Caco-2 (cell line): ENCODE data around the gene BATF3. TPM values are rescaled to one million over a fixed set of nuclear protein-coding genes. Genes with fewer than 3 reads are reported as not detected.
"Not testable (repeated sequence)": the region's sequence is repeated elsewhere in the genome, so short reads cannot be mapped to it uniquely, and the experiment has no call there.

ENCODE experiments used
- BruUV-seq: library from RNA; stranded (reverse); fragments of 400-500 nt; replicated peaks from 2 replicates; lab custom pipeline; 2021; lab: Mats Ljungman, UMichigan
- CTCF ChIA-PET: fragments of 300-600 bp; sonication (Branson Sonifier 250); formaldehyde crosslinking; loops from one replicate; lab custom pipeline; 2022; ENCODE audit warnings: antibody characterized with exemption; lab: Charles Lee
- POLR2A ChIA-PET: fragments of 300-600 bp; sonication (Branson Sonifier 250); formaldehyde crosslinking; loops from one replicate; lab custom pipeline; 2022; ENCODE audit warnings: antibody characterized with exemption; lab: Charles Lee
- DNase-seq, 2 experiments: peaks; one replicate each; pipeline versions ENCODE4 v3.0.0 to v3.0.0-alpha.2; 2020 to 2022
- H3K27me3 ChIP-seq: replicated peaks from 2 replicates; pipeline ENCODE4 v1.6.0; 2011; ENCODE audit warnings: low read length; ENCODE audit not compliant: control insufficient read depth, insufficient read depth
- H3K36me3 ChIP-seq: 2 replicates; pipeline ENCODE4 v1.5.1; 2011; ENCODE audit warnings: low read length; ENCODE audit not compliant: control insufficient read depth, insufficient read depth
- H3K4me1 ChIP-seq: fragments of 250-450 bp; sonication (Bioruptor Pico); 2 replicates; pipeline ENCODE4 v1.5.1; 2020; ENCODE audit warnings: mild to moderate bottlenecking
- H3K4me3 ChIP-seq: 2 replicates; pipeline ENCODE4 v1.5.1; 2011; ENCODE audit warnings: low read depth, mild to moderate bottlenecking, control low read depth, low read length
- H3K9me3 ChIP-seq: fragments of 250-450 bp; sonication (Bioruptor Pico); 2 replicates; pipeline ENCODE4 v1.5.1; 2020; ENCODE audit warnings: mild to moderate bottlenecking, moderate library complexity
- H3K27ac Mint-ChIP-seq: one replicate; pipeline ENCODE4 v1.8.0; 2022; ENCODE audit warnings: mixed read lengths; ENCODE audit not compliant: unreplicated experiment
- H3K27me3 Mint-ChIP-seq: one replicate; pipeline ENCODE4 v1.8.0; 2022; ENCODE audit warnings: mixed read lengths; ENCODE audit not compliant: insufficient read depth, unreplicated experiment
- H3K36me3 Mint-ChIP-seq: one replicate; pipeline ENCODE4 v1.8.0; 2022; ENCODE audit warnings: mild to moderate bottlenecking, mixed read lengths; ENCODE audit not compliant: insufficient read depth, unreplicated experiment
- H3K4me1 Mint-ChIP-seq: one replicate; pipeline ENCODE4 v1.8.0; 2022; ENCODE audit warnings: low read depth, mixed read lengths; ENCODE audit not compliant: unreplicated experiment
- H3K4me3 Mint-ChIP-seq: one replicate; pipeline ENCODE4 v1.8.0; 2022; ENCODE audit warnings: mild to moderate bottlenecking, moderate library complexity, mixed read lengths; ENCODE audit not compliant: unreplicated experiment
- H3K9me3 Mint-ChIP-seq: one replicate; pipeline ENCODE4 v1.8.0; 2022; ENCODE audit warnings: mixed read lengths; ENCODE audit not compliant: unreplicated experiment
- intact Hi-C: fragments of 100-400 bp; cut with micrococcal nuclease; formaldehyde crosslinking; loops from one replicate; pipeline ENCODE4 v1.10.0; 2022; ENCODE audit not compliant: unreplicated experiment
- total RNA-seq: library from RNA; stranded (reverse); gene quantifications from 2 replicates; pipeline ENCODE4 v1.2.3, GENCODE V29; 2022
- TF ChIP-seq, protein P1 (sequence below), 2 experiments: fragments of 200-600 bp in 1 of 2; IDR thresholded peaks; 1 replicate in 1 of 2; 2 replicates in 1 of 2; pipeline versions ENCODE4 v1.5.1 to v1.8.0; 2011 to 2022; ENCODE audit warnings: antibody characterized with exemption in 1 of 2, control low read depth in 1 of 2, inconsistent platforms in 1 of 2, low read depth in 1 of 2, low read length in 1 of 2, mild to moderate bottlenecking in 1 of 2, moderate library complexity in 1 of 2; ENCODE audit not compliant: insufficient read depth in 1 of 2, severe bottlenecking in 1 of 2, unreplicated experiment in 1 of 2

Gene BATF3
- total RNA-seq, 1 experiment from 2014 or later, result 0.23 TPM

DNA sequence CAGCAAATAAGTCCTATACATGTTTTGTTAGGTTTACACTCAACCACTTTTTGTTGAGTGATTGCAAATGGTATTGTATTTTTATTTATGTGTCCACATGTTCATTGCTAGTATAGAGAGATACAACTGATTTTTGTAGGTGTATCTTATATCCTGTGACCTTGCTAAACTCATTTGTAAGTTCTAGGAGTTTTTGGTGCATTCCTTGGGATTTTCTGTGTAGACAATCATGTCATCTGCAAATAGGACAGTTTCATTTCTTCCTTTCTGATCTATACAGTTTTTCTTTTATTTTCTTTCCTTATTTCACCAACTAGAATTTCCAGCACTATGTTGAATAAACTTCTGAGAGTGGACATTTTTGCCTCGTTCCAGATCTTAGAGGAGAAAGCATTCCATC is 16.5 kb upstream of the BATF3 start:
- POLR2A ChIA-PET, result no interaction called here
- no peak overlapping the region for H3K27ac Mint-ChIP-seq
- no peaks in the 10 kb centered on the region for H3K9me3 ChIP-seq

DNA sequence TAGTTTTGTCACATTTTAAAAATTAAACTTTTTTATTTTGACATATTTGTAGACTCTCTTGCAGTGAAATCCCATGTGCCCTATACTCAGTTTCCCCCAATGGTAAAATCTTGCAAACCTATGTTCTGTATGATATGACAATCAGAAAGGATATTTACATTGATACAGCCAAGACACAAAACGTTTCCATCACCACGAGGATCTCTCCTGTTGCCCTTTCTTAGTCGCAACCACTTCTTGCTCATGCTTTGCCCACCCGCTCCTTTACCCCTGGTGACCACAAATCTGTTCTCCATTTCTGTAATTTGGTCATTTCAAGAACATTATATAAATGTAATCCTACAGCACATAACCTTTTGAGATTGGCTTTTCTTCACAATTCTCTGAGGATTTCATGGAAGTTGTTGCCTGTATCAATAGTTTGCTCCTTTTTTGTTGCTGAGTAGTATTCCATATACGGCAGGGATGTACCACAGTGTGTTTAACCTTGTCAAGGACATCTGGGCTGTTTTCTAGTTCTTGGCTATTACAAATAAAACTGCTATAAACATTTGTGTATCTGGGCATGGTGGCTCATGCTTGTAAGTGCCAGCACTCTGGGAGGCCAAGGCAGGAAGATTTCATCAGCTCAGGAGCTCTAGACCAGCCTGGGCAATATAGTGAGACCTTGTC is 14.0 kb upstream of the BATF3 start:
- Histone ChIP-seq H3K27me3 (no peaks in the 10 kb centered on the region; the same call in 1 of the 2 replicates), H3K9me3 (no peaks in the 10 kb centered on the region), H3K36me3 (no peaks in the 10 kb centered on the region), H3K4me3 (no peak overlapping the region), H3K4me1 (no peaks in the 10 kb centered on the region)
- Mint-ChIP-seq H3K27me3 (peaks cover 22% of the 10 kb centered on the region), H3K27ac (no peak overlapping the region), H3K36me3 (no peaks in the 10 kb centered on the region), H3K4me1 (no peaks in the 10 kb centered on the region), H3K4me3 (no peak overlapping the region), H3K9me3 (no peaks in the 10 kb centered on the region)
- no peak for DNase-seq
- TF ChIP-seq, protein P1, sequence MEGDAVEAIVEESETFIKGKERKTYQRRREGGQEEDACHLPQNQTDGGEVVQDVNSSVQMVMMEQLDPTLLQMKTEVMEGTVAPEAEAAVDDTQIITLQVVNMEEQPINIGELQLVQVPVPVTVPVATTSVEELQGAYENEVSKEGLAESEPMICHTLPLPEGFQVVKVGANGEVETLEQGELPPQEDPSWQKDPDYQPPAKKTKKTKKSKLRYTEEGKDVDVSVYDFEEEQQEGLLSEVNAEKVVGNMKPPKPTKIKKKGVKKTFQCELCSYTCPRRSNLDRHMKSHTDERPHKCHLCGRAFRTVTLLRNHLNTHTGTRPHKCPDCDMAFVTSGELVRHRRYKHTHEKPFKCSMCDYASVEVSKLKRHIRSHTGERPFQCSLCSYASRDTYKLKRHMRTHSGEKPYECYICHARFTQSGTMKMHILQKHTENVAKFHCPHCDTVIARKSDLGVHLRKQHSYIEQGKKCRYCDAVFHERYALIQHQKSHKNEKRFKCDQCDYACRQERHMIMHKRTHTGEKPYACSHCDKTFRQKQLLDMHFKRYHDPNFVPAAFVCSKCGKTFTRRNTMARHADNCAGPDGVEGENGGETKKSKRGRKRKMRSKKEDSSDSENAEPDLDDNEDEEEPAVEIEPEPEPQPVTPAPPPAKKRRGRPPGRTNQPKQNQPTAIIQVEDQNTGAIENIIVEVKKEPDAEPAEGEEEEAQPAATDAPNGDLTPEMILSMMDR (IDR thresholded peaks at IDR 0.05; ENCODE audit: insufficient read depth in 1 of 2, low read depth in 1 of 2, low read length in 1 of 2, severe bottlenecking in 1 of 2, unreplicated experiment in 1 of 2), result no peak
- intact Hi-C loops, result no loop called here
- ChIA-PET CTCF (no interaction called here), POLR2A (no interaction called here)
- BruUV-seq, result no TSS peak

More for the DNA sequence above, 16.5 kb upstream of the BATF3 start:
- no peaks in the 10 kb centered on the region for H3K9me3 Mint-ChIP-seq
- no peak overlapping the region for H3K4me3 ChIP-seq
- CTCF ChIA-PET, result no interaction called here
- peaks cover 22% of the 10 kb centered on the region for H3K27me3 Mint-ChIP-seq
- BruUV-seq, result no TSS peak
- DNase-seq, result no peak
- TF ChIP-seq, protein P1 (IDR thresholded peaks at IDR 0.05; ENCODE audit: insufficient read depth in 1 of 2, low read depth in 1 of 2, low read length in 1 of 2, severe bottlenecking in 1 of 2, unreplicated experiment in 1 of 2), result no peak
- H3K4me3 Mint-ChIP-seq, result no peak overlapping the region
- H3K36me3 ChIP-seq, result no peaks in the 10 kb centered on the region
- no peaks in the 10 kb centered on the region; the same call in 1 of the 2 replicates for H3K27me3 ChIP-seq
- H3K4me1 Mint-ChIP-seq, result no peaks in the 10 kb centered on the region
- peaks cover 2% of the 10 kb centered on the region for H3K4me1 ChIP-seq
- H3K36me3 Mint-ChIP-seq, result no peaks in the 10 kb centered on the region
- intact Hi-C loops, result no loop called here

DNA sequence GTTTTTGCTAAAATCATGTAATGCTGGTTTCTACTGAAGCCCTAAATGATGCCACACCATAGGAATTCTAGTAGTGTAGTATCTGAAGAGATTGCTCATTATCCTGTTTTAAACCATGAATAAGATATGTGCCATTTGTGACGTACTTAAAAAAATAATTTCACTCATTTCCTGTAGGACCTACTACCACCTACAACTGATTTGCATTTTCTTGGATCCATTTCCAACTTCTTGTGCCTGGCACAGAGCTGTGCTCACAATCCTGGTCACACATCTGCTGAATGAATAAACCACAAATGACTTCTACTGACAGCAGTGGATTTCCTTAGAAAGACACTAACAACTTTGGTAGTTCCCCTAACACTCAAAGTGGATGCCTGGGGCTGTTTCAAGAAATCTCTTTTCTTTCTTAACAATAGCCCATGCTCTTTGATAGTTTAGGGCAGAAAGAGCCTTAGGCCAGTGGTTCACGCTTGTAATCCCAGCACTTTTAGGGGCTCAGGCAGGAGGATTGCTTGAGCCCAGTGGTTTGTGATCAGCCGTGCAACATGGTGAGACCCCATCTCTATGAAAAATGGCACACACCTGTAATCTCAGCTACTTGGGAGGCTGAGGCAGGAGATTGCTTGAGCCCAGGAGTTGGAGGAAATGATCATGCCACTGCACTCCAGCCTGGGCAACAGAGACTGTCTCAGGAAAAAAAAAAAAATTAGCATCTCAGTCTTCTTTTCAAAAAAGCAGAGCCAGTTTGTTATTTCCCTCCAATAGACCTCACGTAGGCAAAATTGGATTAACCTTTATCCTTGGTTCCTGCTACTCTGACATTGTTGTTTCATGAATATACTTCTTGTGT is 13.0 kb upstream of the BATF3 start:
- H3K4me3 Mint-ChIP-seq, result no peak overlapping the region
- H3K4me1 ChIP-seq, result no peaks in the 10 kb centered on the region
- H3K27me3 ChIP-seq, result no peaks in the 10 kb centered on the region; the same call in 1 of the 2 replicates
- ChIA-PET POLR2A (no interaction called here), CTCF (no interaction called here)
- no peak overlapping the region for H3K4me3 ChIP-seq
- H3K27me3 Mint-ChIP-seq, result peaks cover 17% of the 10 kb centered on the region
- H3K9me3 ChIP-seq, result no peaks in the 10 kb centered on the region
- H3K9me3 Mint-ChIP-seq, result no peaks in the 10 kb centered on the region
- BruUV-seq, result no TSS peak
- no peaks in the 10 kb centered on the region for H3K4me1 Mint-ChIP-seq
- TF ChIP-seq, protein P1 (IDR thresholded peaks at IDR 0.05; ENCODE audit: insufficient read depth in 1 of 2, low read depth in 1 of 2, low read length in 1 of 2, severe bottlenecking in 1 of 2, unreplicated experiment in 1 of 2), result no peak
- H3K27ac Mint-ChIP-seq, result no peak overlapping the region
- no peak for DNase-seq
- H3K36me3 Mint-ChIP-seq, result no peaks in the 10 kb centered on the region
- no peaks in the 10 kb centered on the region for H3K36me3 ChIP-seq
- intact Hi-C loops, result no loop called here

DNA sequence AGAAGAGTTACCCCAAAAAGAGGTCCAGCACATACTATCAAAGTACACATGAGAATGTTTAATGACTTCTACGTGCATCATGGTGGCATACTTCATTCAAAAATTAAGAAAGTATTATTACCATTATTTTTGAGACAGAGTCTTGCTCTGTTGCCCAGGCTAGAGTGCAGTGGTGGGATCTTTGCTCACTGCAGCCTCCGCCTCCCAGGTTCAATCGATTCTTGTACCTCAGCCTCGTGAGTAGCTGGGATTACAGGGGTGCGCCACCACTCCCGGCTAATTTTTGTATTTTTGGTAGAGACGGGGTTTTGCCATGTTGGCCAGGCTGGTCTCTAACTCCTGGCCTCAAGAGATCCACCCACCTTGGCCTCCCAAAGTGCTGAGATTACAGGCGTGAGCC is 12.3 kb upstream of the BATF3 start:
- H3K27me3 Mint-ChIP-seq, result peaks cover 13% of the 10 kb centered on the region
- BruUV-seq, H3K4me3 ChIP-seq, intact Hi-C loops, H3K36me3 Mint-ChIP-seq, H3K4me1 ChIP-seq, H3K4me3 Mint-ChIP-seq, H3K27ac Mint-ChIP-seq, H3K36me3 ChIP-seq, H3K9me3 ChIP-seq, POLR2A ChIA-PET, H3K9me3 Mint-ChIP-seq, H3K27me3 ChIP-seq, DNase-seq, CTCF ChIA-PET, H3K4me1 Mint-ChIP-seq: not testable (repeated sequence)
